Thyroid gland (tissue), 4 donors: ENCODE results near the gene RETREG1. TPM values are rescaled to one million over a fixed set of nuclear protein-coding genes. Genes with fewer than 3 reads are reported as not detected.

Experiments
- DNase-seq, 2 donors: peaks; one replicate each; pipeline ENCODE4 v3.0.0-alpha.2; 2019
- H3K27ac ChIP-seq, 3 donors: fragments of 200-600 bp; sonication (generic); 1 replicate in 2 of 3; 2 replicates in 1 of 3; pipeline ENCODE4 v1.5.1; 2016 to 2019; ENCODE audit warnings: mild to moderate bottlenecking in 1 of 3, moderate library complexity in 1 of 3
- H3K27me3 ChIP-seq: fragments of 200-600 bp; sonication (generic); one replicate; pipeline ENCODE4 v1.5.1; 2019
- H3K36me3 ChIP-seq, 2 donors: fragments of 200-600 bp; sonication (generic); one replicate each; pipeline ENCODE4 v1.5.1; 2016 to 2019
- H3K4me1 ChIP-seq, 2 donors: fragments of 200-600 bp; sonication (generic); one replicate each; pipeline ENCODE4 v1.5.1; 2017 to 2019
- H3K4me3 ChIP-seq, 3 donors: fragments of 200-600 bp; sonication (generic); replicated peaks in 1 of 3; 1 replicate in 2 of 3; 2 replicates in 1 of 3; pipeline ENCODE4 v1.5.1; 2016; ENCODE audit warnings: mild to moderate bottlenecking in 1 of 3
- H3K9me3 ChIP-seq: fragments of 200-600 bp; sonication (generic); one replicate; pipeline ENCODE4 v1.5.1; 2017
- POLR2A ChIP-seq, 2 donors: fragments of 450-650 bp; IDR thresholded peaks; one replicate each; pipeline ENCODE4 v1.6.1; 2017; ENCODE audit warnings: antibody characterized with exemption in 2 of 2, mild to moderate bottlenecking in 2 of 2, moderate library complexity in 1 of 2
- WGBS, 2 donors: methylation state at CpG; one replicate each; pipeline ENCODE4 v1.1.5; 2017; 5-methylcytosine and 5-hydroxymethylcytosine counted together
- intact Hi-C: fragments of 100-400 bp; cut with DNase I; formaldehyde crosslinking; loops from one replicate; pipeline ENCODE4 v1.15.1; 2023
- total RNA-seq, 4 donors: library from RNA; depleted of rRNA; stranded (reverse); fragments of >200 nt; gene quantifications; one replicate each; pipeline ENCODE4 v1.2.3, GENCODE V29; 2016
- TF ChIP-seq, protein P1 (sequence below), 6 experiments: fragments of 200-600 bp in 3 of 6; fragments of 450-650 bp in 3 of 6; sonication (generic) in 3 of 6; IDR thresholded peaks; one replicate each; pipeline ENCODE4 v1.5.1; 2016 to 2019; ENCODE audit warnings: antibody characterized with exemption in 6 of 6, mild to moderate bottlenecking in 2 of 6, inconsistent platforms in 1 of 6, moderate library complexity in 1 of 6

RETREG1 gene
- total RNA-seq, 4 donors from 2014 or later, result 14.8 to 22.1 (median 17.9) TPM

- WGBS, 2 donors, result 77 to 85% methylated on average over 1 of the region's 1 CpG
- peaks cover 24% of the 10 kb centered on the region in 2 donors for H3K36me3 ChIP-seq
- intact Hi-C loops, result loop anchor here (10.0 kb wide), 1 partner anchor 741 kb away; no protein-coding TSS in a partner anchor
- H3K27me3 ChIP-seq, result no peaks in the 10 kb centered on the region
- no peaks in the 10 kb centered on the region for H3K9me3 ChIP-seq
- peaks cover 23 to 42% of the 10 kb centered on the region in 2 donors for H3K4me1 ChIP-seq
- no peak for TF ChIP-seq POLR2A (IDR thresholded peaks at IDR 0.05)
- TF ChIP-seq, protein P1, sequence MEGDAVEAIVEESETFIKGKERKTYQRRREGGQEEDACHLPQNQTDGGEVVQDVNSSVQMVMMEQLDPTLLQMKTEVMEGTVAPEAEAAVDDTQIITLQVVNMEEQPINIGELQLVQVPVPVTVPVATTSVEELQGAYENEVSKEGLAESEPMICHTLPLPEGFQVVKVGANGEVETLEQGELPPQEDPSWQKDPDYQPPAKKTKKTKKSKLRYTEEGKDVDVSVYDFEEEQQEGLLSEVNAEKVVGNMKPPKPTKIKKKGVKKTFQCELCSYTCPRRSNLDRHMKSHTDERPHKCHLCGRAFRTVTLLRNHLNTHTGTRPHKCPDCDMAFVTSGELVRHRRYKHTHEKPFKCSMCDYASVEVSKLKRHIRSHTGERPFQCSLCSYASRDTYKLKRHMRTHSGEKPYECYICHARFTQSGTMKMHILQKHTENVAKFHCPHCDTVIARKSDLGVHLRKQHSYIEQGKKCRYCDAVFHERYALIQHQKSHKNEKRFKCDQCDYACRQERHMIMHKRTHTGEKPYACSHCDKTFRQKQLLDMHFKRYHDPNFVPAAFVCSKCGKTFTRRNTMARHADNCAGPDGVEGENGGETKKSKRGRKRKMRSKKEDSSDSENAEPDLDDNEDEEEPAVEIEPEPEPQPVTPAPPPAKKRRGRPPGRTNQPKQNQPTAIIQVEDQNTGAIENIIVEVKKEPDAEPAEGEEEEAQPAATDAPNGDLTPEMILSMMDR (IDR thresholded peaks at IDR 0.05), result no peak
- DNase-seq, result no peak
- peak overlapping the region; percentile 81 to 93 (median 88) for H3K4me3 ChIP-seq
- no peak overlapping the region for H3K27ac ChIP-seq
Measured at GRCh38 chr5:16464231-16464630, 152.6 kb downstream of the RETREG1 start.

- no peak for DNase-seq
- TF ChIP-seq, protein P1 (IDR thresholded peaks at IDR 0.05), result no peak
- no peak for TF ChIP-seq POLR2A (IDR thresholded peaks at IDR 0.05)
- peaks cover 24% of the 10 kb centered on the region in 2 donors for H3K36me3 ChIP-seq
- intact Hi-C loops, result loop anchor here (10.0 kb wide), 1 partner anchor 743 kb away; no protein-coding TSS in a partner anchor
- H3K9me3 ChIP-seq, result no peaks in the 10 kb centered on the region
- WGBS, 2 donors, result 89 to 93% methylated on average over 1 of the region's 1 CpG
- H3K27ac ChIP-seq, result no peak overlapping the region
- peaks cover 14 to 30% of the 10 kb centered on the region in 2 donors for H3K4me1 ChIP-seq
- no peaks in the 10 kb centered on the region for H3K27me3 ChIP-seq
- H3K4me3 ChIP-seq, result no peak overlapping the region
Measured at GRCh38 chr5:16461782-16462181, 155.0 kb downstream of the RETREG1 start.

- peaks cover 11 to 26% of the 10 kb centered on the region in 2 donors for H3K4me1 ChIP-seq
- peaks cover 24% of the 10 kb centered on the region in 2 donors for H3K36me3 ChIP-seq
- H3K27me3 ChIP-seq, result no peaks in the 10 kb centered on the region
- H3K9me3 ChIP-seq, result no peaks in the 10 kb centered on the region
- TF ChIP-seq, protein P1 (IDR thresholded peaks at IDR 0.05), result no peak
- no peak for TF ChIP-seq POLR2A (IDR thresholded peaks at IDR 0.05)
- H3K4me3 ChIP-seq, result no peak overlapping the region
- DNase-seq, result no peak
- intact Hi-C loops, result loop anchor here (10.0 kb wide), 1 partner anchor 744 kb away; no protein-coding TSS in a partner anchor
- WGBS, 2 donors, result 96 to 100% methylated on average over 1 of the region's 1 CpG
- no peak overlapping the region for H3K27ac ChIP-seq
Measured at GRCh38 chr5:16461026-16461425, 155.8 kb downstream of the RETREG1 start.

DNA sequence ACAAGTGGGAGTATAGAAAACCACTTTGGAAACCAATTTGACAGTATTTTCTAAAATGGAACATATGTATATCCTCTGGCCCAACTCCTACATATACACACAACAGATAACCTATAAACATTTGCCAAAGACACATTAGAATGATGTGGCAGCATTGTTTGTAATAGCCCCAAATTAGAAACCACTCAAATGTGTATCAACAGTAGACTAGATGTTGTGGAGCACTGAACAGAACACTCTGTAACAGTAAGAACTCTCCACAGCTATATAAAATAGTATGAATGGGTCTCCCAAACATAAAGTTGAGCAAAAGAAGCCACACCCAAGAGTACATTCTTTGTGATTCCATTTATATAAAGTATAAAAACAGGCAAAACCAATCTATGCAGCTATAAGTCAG, 157.3 kb downstream of the RETREG1 start:
- DNase-seq, result no peak
- Histone ChIP-seq H3K4me3 (no peak overlapping the region), H3K27me3 (no peaks in the 10 kb centered on the region), H3K36me3 (peaks cover 24% of the 10 kb centered on the region in 2 donors), H3K27ac (no peak overlapping the region), H3K4me1 (peaks cover 6 to 27% of the 10 kb centered on the region in 2 donors), H3K9me3 (no peaks in the 10 kb centered on the region)
- intact Hi-C loops, result no loop called here
- TF ChIP-seq POLR2A (IDR thresholded peaks at IDR 0.05), result no peak

DNA sequence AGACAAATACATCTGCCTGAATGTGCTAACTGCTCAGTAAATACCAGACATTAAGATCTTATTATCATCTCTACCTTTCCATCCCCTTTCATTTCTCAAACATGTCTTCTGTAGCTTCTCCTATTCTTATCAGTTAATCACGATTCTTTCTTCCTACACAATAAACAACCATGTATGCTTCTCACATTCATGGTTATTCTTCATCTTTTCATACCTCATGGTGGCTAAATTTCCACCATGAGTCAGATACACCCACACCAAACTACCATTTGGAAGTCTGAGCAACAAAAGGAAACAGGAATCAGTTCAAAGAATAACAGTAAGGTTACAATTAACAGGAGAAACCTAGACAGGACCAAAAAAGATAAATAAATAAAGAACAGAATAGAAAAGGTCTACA, 158.9 kb downstream of the RETREG1 start:
- no peak overlapping the region for H3K4me3 ChIP-seq
- H3K9me3 ChIP-seq, result no peaks in the 10 kb centered on the region
- 70 to 74% methylated on average over 1 of the region's 1 CpG for WGBS, 2 donors
- TF ChIP-seq, protein P1 (IDR thresholded peaks at IDR 0.05), result no peak
- TF ChIP-seq POLR2A (IDR thresholded peaks at IDR 0.05), result no peak
- intact Hi-C loops, result no loop called here
- no peak overlapping the region for H3K27ac ChIP-seq
- no peaks in the 10 kb centered on the region for H3K27me3 ChIP-seq
- H3K36me3 ChIP-seq, result peaks cover 20 to 22% of the 10 kb centered on the region in 2 donors
- H3K4me1 ChIP-seq, result peaks cover 0 to 19% of the 10 kb centered on the region in 2 donors
- no peak for DNase-seq
